GM21528 (cell line): ENCODE results near the gene NCOA5.

Experiments
- ATAC-seq: cut with Tn5 transposase; IDR thresholded peaks from one replicate; pipeline ENCODE4 v1.9.1; 2021; ENCODE audit warnings: mild to moderate bottlenecking, moderate library complexity; ENCODE audit not compliant: unreplicated experiment, low FRiP score

The NCOA5 gene

DNA sequence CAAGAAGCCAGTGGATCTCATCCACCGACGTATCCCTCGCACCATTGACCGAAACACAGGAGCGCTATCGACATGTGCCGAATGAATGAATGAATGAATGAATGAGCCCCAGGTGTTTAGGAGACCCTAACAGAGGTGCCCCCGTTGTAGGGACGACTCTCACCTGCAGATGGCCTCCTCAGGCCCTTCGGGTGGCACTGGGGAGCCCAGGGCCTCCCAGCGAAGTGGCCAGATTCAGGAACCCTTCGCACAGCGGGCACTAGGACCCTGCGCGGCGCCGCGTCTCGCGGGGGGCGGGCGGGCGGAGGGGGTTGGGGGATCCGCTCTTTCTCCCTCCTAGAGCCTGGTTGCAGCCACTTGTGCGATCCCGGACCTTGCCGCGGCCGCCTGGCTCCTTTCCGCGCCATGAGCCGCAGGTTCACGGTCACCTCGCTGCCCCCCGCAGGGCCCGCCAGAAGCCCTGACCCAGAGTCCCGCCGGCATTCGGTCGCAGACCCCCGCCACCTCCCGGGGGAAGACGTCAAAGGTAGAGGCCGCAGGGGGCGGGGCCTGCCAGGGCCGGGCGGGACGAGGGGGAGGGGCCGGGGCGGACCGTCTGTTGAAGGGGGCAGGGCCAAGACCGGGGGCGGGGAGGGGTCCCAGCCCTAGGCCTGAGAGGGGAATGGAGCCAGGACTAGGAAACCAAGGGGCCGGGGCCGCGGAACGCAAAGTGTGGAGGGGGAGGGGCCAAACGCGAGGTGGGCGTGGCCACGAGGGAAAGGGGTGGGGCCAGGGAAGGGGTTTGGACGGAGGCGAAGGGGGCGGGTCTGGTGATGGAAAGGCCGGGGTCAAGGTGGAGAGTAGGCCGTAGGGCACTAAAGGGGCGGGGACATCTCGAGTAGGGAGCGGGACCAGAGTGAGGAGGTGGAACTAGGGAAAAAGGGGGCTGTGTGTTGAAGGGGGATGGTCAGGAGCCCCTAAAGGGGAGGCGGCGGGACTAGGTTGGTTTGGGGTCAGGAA is 68.1 kb downstream of the NCOA5 start:
- ATAC-seq, result no peak

DNA sequence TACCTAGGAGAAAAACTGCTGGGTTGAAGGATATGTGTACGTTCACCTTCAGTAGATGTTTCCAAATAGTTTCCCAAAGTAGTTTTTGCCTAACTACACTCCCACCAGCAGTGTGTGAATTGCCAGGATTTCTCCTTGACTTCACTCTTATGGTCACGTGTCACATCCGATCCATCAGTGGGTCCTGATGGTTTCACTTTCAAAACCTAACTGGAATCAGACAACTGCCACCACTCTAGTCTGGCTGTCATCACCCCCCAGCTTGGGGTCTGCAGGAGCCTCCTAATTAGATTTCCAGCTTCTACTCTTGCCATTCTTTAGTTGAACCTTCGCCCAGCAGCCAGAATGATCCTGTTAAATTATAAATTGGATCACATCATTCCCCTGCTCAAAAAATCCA is 69.2 kb downstream of the NCOA5 start:
- no peak for ATAC-seq

DNA sequence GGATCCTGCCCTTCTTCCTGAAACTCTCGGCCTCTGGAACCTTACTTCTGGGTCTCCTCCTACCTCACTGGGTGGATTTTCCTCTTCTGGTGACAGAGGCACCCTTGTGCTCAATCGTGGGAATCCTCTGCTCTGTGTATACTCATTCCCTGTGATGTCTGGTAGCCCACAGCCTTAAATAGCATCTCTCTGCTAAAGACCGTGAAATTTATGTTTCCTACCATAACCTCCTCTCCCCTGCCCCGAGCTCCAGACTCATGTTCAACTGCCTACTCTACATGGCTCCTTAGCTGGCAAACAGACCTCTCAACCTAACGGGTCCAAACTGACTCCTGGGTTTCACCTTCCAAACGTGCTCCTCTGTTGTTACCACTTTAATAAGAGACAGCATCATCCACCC is 71.2 kb downstream of the NCOA5 start:
- no peak for ATAC-seq

- no peak for ATAC-seq
Measured at GRCh38 chr20:46018112-46018511, 71.7 kb downstream of the NCOA5 start.

DNA sequence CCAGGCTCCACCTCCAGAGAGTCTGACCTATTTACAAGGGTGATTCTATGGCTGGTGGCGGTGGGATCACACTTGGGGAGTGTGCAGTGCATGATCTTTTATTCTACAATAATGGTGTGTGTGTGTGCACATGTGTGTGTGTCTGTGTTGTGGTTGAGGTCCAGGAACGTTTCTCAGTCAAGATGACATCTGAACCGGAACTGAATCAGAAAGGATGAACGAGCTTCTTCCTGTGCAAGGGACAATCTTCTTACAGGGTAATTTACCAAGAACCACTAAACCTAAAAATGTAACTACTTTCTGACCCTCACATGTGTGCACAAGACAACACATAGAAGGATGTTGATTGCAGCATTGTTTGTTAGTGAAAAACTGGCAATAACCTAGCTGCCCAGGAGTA is 72.5 kb downstream of the NCOA5 start:
- ATAC-seq, result no peak

- ATAC-seq, result no peak
Measured at GRCh38 chr20:46014517-46015396, 75.0 kb downstream of the NCOA5 start.

- ATAC-seq, result no peak
Measured at GRCh38 chr20:46013829-46014516, 75.8 kb downstream of the NCOA5 start.

- ATAC-seq, result no peak
Measured at GRCh38 chr20:46013322-46013828, 76.4 kb downstream of the NCOA5 start.

DNA sequence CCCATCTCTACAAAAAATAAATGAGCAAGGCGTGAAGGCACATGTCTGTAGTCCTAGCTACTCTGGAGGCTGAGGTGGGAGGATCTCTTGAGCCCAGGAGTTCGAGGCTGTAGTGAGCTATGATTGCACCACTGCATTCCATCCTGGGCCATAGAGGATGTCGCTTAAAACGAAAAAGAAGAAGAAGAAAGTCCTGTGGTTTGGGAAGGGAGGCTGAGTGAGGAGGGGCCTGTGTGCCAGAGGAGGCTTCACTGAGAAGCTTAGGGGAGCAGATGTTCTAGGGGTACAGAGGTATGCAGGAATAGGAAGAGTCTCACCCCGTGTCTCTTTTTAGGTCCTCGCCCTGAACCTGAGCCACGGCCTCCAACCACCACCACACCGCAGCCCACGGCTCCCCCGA is 76.8 kb downstream of the NCOA5 start:
- no peak for ATAC-seq

DNA sequence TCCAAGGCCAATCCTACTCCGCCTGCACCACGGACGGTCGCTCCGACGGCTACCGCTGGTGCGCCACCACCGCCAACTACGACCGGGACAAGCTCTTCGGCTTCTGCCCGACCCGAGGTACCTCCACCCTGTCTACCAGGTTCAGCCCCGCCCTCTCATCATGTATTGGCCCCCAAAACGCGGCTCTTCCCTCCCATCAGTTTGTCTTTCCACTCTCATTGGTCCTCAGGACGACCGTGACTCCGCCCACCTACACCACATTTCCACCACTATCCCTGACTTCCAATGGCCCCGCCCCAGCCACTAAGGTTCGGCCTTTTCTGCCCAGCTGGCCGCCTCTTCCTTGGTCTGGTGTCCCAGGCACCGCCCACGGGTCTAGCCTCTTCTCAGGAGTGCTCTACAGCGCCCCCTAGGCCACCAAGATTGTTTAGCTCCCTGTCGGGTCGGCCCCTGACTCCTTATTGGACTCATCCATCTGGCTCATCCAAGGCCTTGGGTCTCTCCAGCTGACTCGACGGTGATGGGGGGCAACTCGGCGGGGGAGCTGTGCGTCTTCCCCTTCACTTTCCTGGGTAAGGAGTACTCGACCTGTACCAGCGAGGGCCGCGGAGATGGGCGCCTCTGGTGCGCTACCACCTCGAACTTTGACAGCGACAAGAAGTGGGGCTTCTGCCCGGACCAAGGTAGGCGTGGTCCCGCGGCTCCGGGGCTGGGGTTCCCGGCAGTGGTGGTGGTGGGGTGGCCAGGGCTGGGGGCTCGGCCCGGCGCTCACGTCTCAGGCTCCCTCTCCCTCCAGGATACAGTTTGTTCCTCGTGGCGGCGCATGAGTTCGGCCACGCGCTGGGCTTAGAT is 77.9 kb downstream of the NCOA5 start:
- ATAC-seq, result no peak
